Astrocyte (in vitro differentiated cells and primary cell): ENCODE data around the gene ALDOA. TPM values are rescaled to one million over a fixed set of nuclear protein-coding genes. Genes with fewer than 3 reads are reported as not detected.

Experiments
- DNase-seq: peaks from one replicate; pipeline ENCODE4 v3.0.0-alpha.2; 2010; ENCODE audit warnings: low read depth
- FAIRE-seq: peaks from 2 replicates; lab custom pipeline; 2011; peaks lifted over from hg19 to GRCh38; lab: Jason Lieb, UNC
- H2AFZ ChIP-seq: 2 replicates; pipeline ENCODE4 v1.6.0; 2012; ENCODE audit warnings: low read depth, low read length, inconsistent platforms
- H3K27ac ChIP-seq: 2 replicates; pipeline ENCODE4 v1.5.1; 2011; ENCODE audit warnings: low read depth, low read length, inconsistent platforms
- H3K27me3 ChIP-seq: 2 replicates; pipeline ENCODE4 v1.6.0; 2011; ENCODE audit warnings: low read length, inconsistent platforms; ENCODE audit not compliant: insufficient read depth
- H3K36me3 ChIP-seq: 2 replicates; pipeline ENCODE4 v1.5.1; 2011; ENCODE audit warnings: low read length, inconsistent platforms; ENCODE audit not compliant: insufficient read depth
- H3K4me1 ChIP-seq: 2 replicates; pipeline ENCODE4 v1.5.1; 2011; ENCODE audit warnings: low read length, inconsistent platforms; ENCODE audit not compliant: insufficient read depth
- H3K4me2 ChIP-seq: 2 replicates; pipeline ENCODE4 v1.6.0; 2012; ENCODE audit warnings: low read length, inconsistent platforms
- H3K4me3 ChIP-seq: 2 replicates; pipeline ENCODE4 v1.5.1; 2011; ENCODE audit warnings: low read depth, mild to moderate bottlenecking, low read length, inconsistent platforms; ENCODE audit not compliant: insufficient read depth
- H3K79me2 ChIP-seq: 2 replicates; pipeline ENCODE4 v1.6.0; 2012; ENCODE audit warnings: mild to moderate bottlenecking, low read length, inconsistent platforms; ENCODE audit not compliant: insufficient read depth
- H3K9ac ChIP-seq: 2 replicates; pipeline ENCODE4 v1.6.0; 2012; ENCODE audit warnings: mild to moderate bottlenecking, low read length, inconsistent platforms
- H3K9me3 ChIP-seq: 2 replicates; pipeline ENCODE4 v1.5.1; 2012; ENCODE audit warnings: low read depth, mild to moderate bottlenecking, low read length, inconsistent platforms; ENCODE audit not compliant: insufficient read depth
- H4K20me1 ChIP-seq: 2 replicates; pipeline ENCODE4 v1.6.0; 2012; ENCODE audit warnings: low read length, inconsistent platforms; ENCODE audit not compliant: insufficient read depth
- H3K27ac Mint-ChIP-seq: one replicate; pipeline ENCODE4 v1.8.0; 2021; ENCODE audit warnings: mild to moderate bottlenecking, mixed read lengths; ENCODE audit not compliant: unreplicated experiment
- H3K27me3 Mint-ChIP-seq: one replicate; pipeline ENCODE4 v1.8.0; 2021; ENCODE audit warnings: low read depth, mixed read lengths; ENCODE audit not compliant: unreplicated experiment
- H3K36me3 Mint-ChIP-seq: one replicate; pipeline ENCODE4 v1.8.0; 2021; ENCODE audit warnings: low read depth, mixed read lengths; ENCODE audit not compliant: unreplicated experiment
- H3K4me1 Mint-ChIP-seq: one replicate; pipeline ENCODE4 v1.8.0; 2021; ENCODE audit warnings: low read depth, mixed read lengths; ENCODE audit not compliant: unreplicated experiment
- H3K4me3 Mint-ChIP-seq: one replicate; pipeline ENCODE4 v1.8.0; 2021; ENCODE audit warnings: mild to moderate bottlenecking, moderate library complexity, mixed read lengths; ENCODE audit not compliant: unreplicated experiment
- H3K9me3 Mint-ChIP-seq: one replicate; pipeline ENCODE4 v1.8.0; 2021; ENCODE audit warnings: mild to moderate bottlenecking, mixed read lengths; ENCODE audit not compliant: unreplicated experiment
- CTCF ChIP-seq: IDR thresholded peaks from 2 replicates; pipeline ENCODE4 v1.5.1; 2011; ENCODE audit warnings: low read depth, mild to moderate bottlenecking, inconsistent platforms, low read length, moderate library complexity; ENCODE audit not compliant: insufficient read depth
- EZH2 ChIP-seq: IDR thresholded peaks from 2 replicates; pipeline ENCODE4 v1.6.1; 2012; ENCODE audit warnings: mild to moderate bottlenecking, low read length, inconsistent platforms; ENCODE audit not compliant: insufficient read depth
- total RNA-seq: library from RNA; stranded (reverse); gene quantifications from 2 replicates; pipeline ENCODE4 v1.2.1, GENCODE V29; 2021

The ALDOA gene
- total RNA-seq, 1 donor from 2014 or later, result 1,795 TPM

GRCh38 chr16:30060346-30060745 is 5.2 kb upstream of the ALDOA start:
- Mint-ChIP-seq H3K27me3 (no peaks in the 10 kb centered on the region), H3K27ac (no peak overlapping the region), H3K36me3 (peaks cover 5% of the 10 kb centered on the region), H3K4me3 (no peak overlapping the region), H3K4me1 (peaks cover 1% of the 10 kb centered on the region), H3K9me3 (no peaks in the 10 kb centered on the region)
- DNase-seq, result no peak
- FAIRE-seq, result no peak
- no peaks in the 10 kb centered on the region for H3K79me2 ChIP-seq
- no peak overlapping the region for H3K4me2 ChIP-seq
- no peak overlapping the region for H3K27ac ChIP-seq
- H3K36me3 ChIP-seq, result peaks cover 6% of the 10 kb centered on the region
- H4K20me1 ChIP-seq, result no peaks in the 10 kb centered on the region
- no peaks in the 10 kb centered on the region for H3K9me3 ChIP-seq
- no peak for TF ChIP-seq CTCF
- no peak for TF ChIP-seq EZH2
- peaks cover 19% of the 10 kb centered on the region for H3K4me1 ChIP-seq
- H2AFZ ChIP-seq, result no peak overlapping the region
- no peaks in the 10 kb centered on the region for H3K27me3 ChIP-seq
- H3K4me3 ChIP-seq, result no peak overlapping the region
- no peak overlapping the region for H3K9ac ChIP-seq

- no peak for FAIRE-seq
- H3K9ac ChIP-seq, result no peak overlapping the region
- Mint-ChIP-seq H3K27ac (no peak overlapping the region), H3K4me3 (no peak overlapping the region), H3K9me3 (no peaks in the 10 kb centered on the region), H3K4me1 (peaks cover 1% of the 10 kb centered on the region), H3K36me3 (peaks cover 5% of the 10 kb centered on the region), H3K27me3 (no peaks in the 10 kb centered on the region)
- no peaks in the 10 kb centered on the region for H3K27me3 ChIP-seq
- no peaks in the 10 kb centered on the region for H3K9me3 ChIP-seq
- TF ChIP-seq EZH2 (no peak), CTCF (no peak)
- no peak overlapping the region for H3K27ac ChIP-seq
- no peak overlapping the region for H3K4me3 ChIP-seq
- peaks cover 3% of the 10 kb centered on the region for H4K20me1 ChIP-seq
- no peak overlapping the region for H3K4me2 ChIP-seq
- DNase-seq, result no peak
- peaks cover 6% of the 10 kb centered on the region for H3K36me3 ChIP-seq
- no peak overlapping the region for H2AFZ ChIP-seq
- H3K79me2 ChIP-seq, result peaks cover 4% of the 10 kb centered on the region
- H3K4me1 ChIP-seq, result peaks cover 19% of the 10 kb centered on the region
Observed at GRCh38 chr16:30060836-30061554, 4.6 kb upstream of the ALDOA start.

- peak overlapping the region; percentile 88 for H3K9ac ChIP-seq
- peak overlapping the region; percentile 77 for H3K27ac Mint-ChIP-seq
- H3K79me2 ChIP-seq, result peaks cover 26% of the 10 kb centered on the region
Observed at GRCh38 chr16:30063278-30063892, 2.2 kb upstream of the ALDOA start.

More at GRCh38 chr16:30063278-30063892, 2.2 kb upstream of the ALDOA start:
- H3K4me2 ChIP-seq, result peak overlapping the region; percentile 92
- H3K4me3 Mint-ChIP-seq, result peak overlapping the region; percentile 98
- H3K9me3 Mint-ChIP-seq, result no peaks in the 10 kb centered on the region
- H2AFZ ChIP-seq, result peak overlapping the region; percentile 89
- no peaks in the 10 kb centered on the region for H3K27me3 Mint-ChIP-seq
- peaks cover 35% of the 10 kb centered on the region for H3K4me1 ChIP-seq
- TF ChIP-seq CTCF (no peak), EZH2 (no peak)
- H3K36me3 ChIP-seq, result peaks cover 14% of the 10 kb centered on the region
- no peak overlapping the region for H3K4me3 ChIP-seq
- no peaks in the 10 kb centered on the region for H3K9me3 ChIP-seq
- DNase-seq (no peak), FAIRE-seq (no peak)
- no peaks in the 10 kb centered on the region for H3K27me3 ChIP-seq
- peaks cover 25% of the 10 kb centered on the region for H4K20me1 ChIP-seq
- peaks cover 9% of the 10 kb centered on the region for H3K4me1 Mint-ChIP-seq
- H3K27ac ChIP-seq, result peak overlapping the region; percentile 93
- peaks cover 18% of the 10 kb centered on the region for H3K36me3 Mint-ChIP-seq
